BLaER1 (cell line): ENCODE data around the gene MMP28.

Experiments
- H3K27ac ChIP-seq: shearing (Covaris generic); formaldehyde crosslinking; 2 replicates; pipeline ENCODE4 v1.8.1; 2022
- H3K27me3 ChIP-seq: shearing (Covaris generic); formaldehyde crosslinking; 2 replicates; pipeline ENCODE4 v1.8.1; 2022
- H3K36me3 ChIP-seq: shearing (Covaris generic); formaldehyde crosslinking; 2 replicates; pipeline ENCODE4 v1.8.1; 2022
- H3K4me1 ChIP-seq: shearing (Covaris generic); formaldehyde crosslinking; 2 replicates; pipeline ENCODE4 v1.8.1; 2022
- H3K4me2 ChIP-seq: shearing (Covaris generic); formaldehyde crosslinking; 2 replicates; pipeline ENCODE4 v1.8.1; 2022
- H3K4me3 ChIP-seq: shearing (Covaris generic); formaldehyde crosslinking; 2 replicates; pipeline ENCODE4 v1.8.1; 2022
- H3K9ac ChIP-seq: shearing (Covaris generic); formaldehyde crosslinking; 2 replicates; pipeline ENCODE4 v1.8.1; 2022
- H3K9me3 ChIP-seq: shearing (Covaris generic); formaldehyde crosslinking; 2 replicates; pipeline ENCODE4 v1.8.1; 2022
- H4K20me1 ChIP-seq: shearing (Covaris generic); formaldehyde crosslinking; 2 replicates; pipeline ENCODE4 v1.8.1; 2022
- Cebpa-rat ChIP-seq: shearing (Covaris generic); IDR thresholded peaks from 2 replicates; pipeline ENCODE4 v1.8.1; 2022

The MMP28 gene

DNA sequence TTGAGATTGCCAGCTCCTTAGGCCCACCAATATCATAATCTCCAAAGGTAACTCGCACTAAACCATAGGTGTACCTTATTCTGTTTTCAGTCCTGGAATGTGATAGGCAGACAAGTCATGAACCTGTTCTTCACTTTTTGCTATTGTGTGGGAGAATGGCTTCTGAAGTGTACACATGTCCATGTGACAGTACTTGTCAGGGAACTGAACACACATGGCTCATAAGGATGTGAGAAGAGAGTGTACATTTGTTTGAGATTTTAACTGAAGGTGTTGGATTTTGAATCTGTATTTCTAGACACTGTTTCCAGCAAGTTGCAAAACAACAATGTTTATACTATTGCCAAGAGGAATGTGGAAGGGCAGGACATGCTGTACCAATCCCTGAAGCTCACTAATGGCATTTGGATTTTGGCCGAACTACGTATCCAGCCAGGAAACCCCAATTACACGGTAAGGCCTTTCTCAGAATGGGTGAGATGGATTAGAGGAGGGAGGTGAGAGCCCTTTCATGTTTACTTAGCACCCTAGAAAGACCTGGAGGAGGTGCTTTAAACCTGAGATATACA lies 78.5 kb downstream of the MMP28 start:
- no peak for TF ChIP-seq Cebpa-rat
- peaks cover 93% of the 10 kb centered on the region for H3K36me3 ChIP-seq
- no peak overlapping the region for H3K27ac ChIP-seq

DNA sequence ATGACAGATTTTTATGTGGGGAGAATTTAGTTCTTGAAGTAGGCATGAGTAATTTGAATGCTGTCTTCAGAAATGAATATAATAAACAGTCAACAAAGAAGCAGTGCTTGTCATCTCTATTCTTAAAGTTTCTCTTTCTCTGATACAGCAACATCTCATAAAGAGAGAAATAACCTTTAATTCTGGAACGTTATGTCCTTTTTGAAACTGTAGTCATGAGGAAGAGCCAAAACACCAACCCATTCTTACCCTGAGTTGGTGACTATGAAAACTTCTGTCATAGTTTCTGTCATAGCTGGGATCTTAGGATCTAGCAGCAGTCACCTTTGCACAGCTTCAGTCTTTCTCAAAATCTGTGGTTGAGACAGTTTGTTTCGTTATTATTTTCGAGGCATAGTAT lies 79.3 kb downstream of the MMP28 start:
- no peak for TF ChIP-seq Cebpa-rat
- Histone ChIP-seq H3K4me1 (peaks cover 12% of the 10 kb centered on the region), H3K27me3 (no peaks in the 10 kb centered on the region), H3K4me2 (no peak overlapping the region), H3K9ac (no peak overlapping the region), H3K4me3 (no peak overlapping the region), H3K36me3 (peaks cover 93% of the 10 kb centered on the region), H4K20me1 (0 out of 2 replicates have a peak, but pooled peaks cover 14% of the 10 kb centered on the region), H3K9me3 (no peaks in the 10 kb centered on the region), H3K27ac (no peak overlapping the region)

More for the DNA sequence above, 78.5 kb downstream of the MMP28 start:
- Histone ChIP-seq H3K9ac (no peak overlapping the region), H3K4me2 (no peak overlapping the region), H4K20me1 (0 out of 2 replicates have a peak, but pooled peaks cover 14% of the 10 kb centered on the region), H3K9me3 (no peaks in the 10 kb centered on the region), H3K4me1 (peaks cover 12% of the 10 kb centered on the region), H3K4me3 (no peak overlapping the region), H3K27me3 (no peaks in the 10 kb centered on the region)
